Smooth muscle cell of the brain vasculature (primary cell): ENCODE measurements around the gene ITPRIPL1.
"Not testable (repeated sequence)": the region's sequence is repeated elsewhere in the genome, so short reads cannot be mapped to it uniquely, and the experiment has no call there.

Experiments
- DNase-seq: peaks from one replicate; pipeline ENCODE4 v3.0.0-alpha.2; 2012; ENCODE audit warnings: low read depth, low spot score

ITPRIPL1 gene

GRCh38 chr2:96325041-96325883 is at the start of gene ITPRIPL1:
Gene ITPRIPL1 (plus strand): TSS chr2:96325317. CDS start chr2:96325840, 523 bp downstream.
- no peak for DNase-seq

GRCh38 chr2:96276787-96277499 is 48.2 kb upstream of the ITPRIPL1 start:
- no peak for DNase-seq

- no peak for DNase-seq
Observed at GRCh38 chr2:96287273-96287856, 37.8 kb upstream of the ITPRIPL1 start.

GRCh38 chr2:96291751-96292150 is 33.4 kb upstream of the ITPRIPL1 start:
- DNase-seq = no peak

- not testable (repeated sequence) for DNase-seq
Observed at GRCh38 chr2:96294271-96294670, 30.8 kb upstream of the ITPRIPL1 start.

- DNase-seq = no peak
Observed at GRCh38 chr2:96296925-96297324, 28.2 kb upstream of the ITPRIPL1 start.

- no peak for DNase-seq
Observed at GRCh38 chr2:96301865-96302264, 23.3 kb upstream of the ITPRIPL1 start.

GRCh38 chr2:96304606-96305005 is 20.5 kb upstream of the ITPRIPL1 start:
- no peak for DNase-seq

- no peak for DNase-seq
Observed at GRCh38 chr2:96305091-96305978, 19.8 kb upstream of the ITPRIPL1 start, which contains the start of gene SNRNP200. Gene SNRNP200 (minus strand): TSS chr2:96305546. CDS start chr2:96305437, 109 bp downstream.

GRCh38 chr2:96305979-96306308 is 19.2 kb upstream of the ITPRIPL1 start:
- no peak for DNase-seq

- no peak for DNase-seq
Observed at GRCh38 chr2:96306370-96306769, 18.7 kb upstream of the ITPRIPL1 start.

- no peak for DNase-seq
Observed at GRCh38 chr2:96308248-96308647, 16.9 kb upstream of the ITPRIPL1 start.

GRCh38 chr2:96315005-96315399 is 10.1 kb upstream of the ITPRIPL1 start:
- DNase-seq = no peak

- no peak for DNase-seq
Observed at GRCh38 chr2:96315400-96316071, 9.6 kb upstream of the ITPRIPL1 start.

- no peak for DNase-seq
Observed at GRCh38 chr2:96316999-96317398, 8.1 kb upstream of the ITPRIPL1 start.

GRCh38 chr2:96317584-96317997 is 7.5 kb upstream of the ITPRIPL1 start:
- DNase-seq = no peak

GRCh38 chr2:96318723-96319122 is 6.4 kb upstream of the ITPRIPL1 start:
- DNase-seq = no peak

GRCh38 chr2:96319396-96319795 is 5.7 kb upstream of the ITPRIPL1 start:
- no peak for DNase-seq

- DNase-seq = no peak
Observed at GRCh38 chr2:96320326-96320725, 4.8 kb upstream of the ITPRIPL1 start.

GRCh38 chr2:96320728-96321622 is 4.1 kb upstream of the ITPRIPL1 start:
- DNase-seq = no peak
